Stimulated activated CD8-positive, alpha-beta memory T cell treated with anti-CD3 and anti-CD28 coated beads, Interleukin-7, amount 100 ng/mL, for 1 hour (primary cell): Measurements from ENCODE around the gene DUSP11.
"Not testable (repeated sequence)": the region's sequence is repeated elsewhere in the genome, so short reads cannot be mapped to it uniquely, and the experiment has no call there.

Experiments
- DNase-seq, 2 donors: peaks; one replicate each; pipeline ENCODE4 v3.0.0-alpha.2; 2020; ENCODE audit warnings: low read depth in 2 of 2

Gene DUSP11

DNA sequence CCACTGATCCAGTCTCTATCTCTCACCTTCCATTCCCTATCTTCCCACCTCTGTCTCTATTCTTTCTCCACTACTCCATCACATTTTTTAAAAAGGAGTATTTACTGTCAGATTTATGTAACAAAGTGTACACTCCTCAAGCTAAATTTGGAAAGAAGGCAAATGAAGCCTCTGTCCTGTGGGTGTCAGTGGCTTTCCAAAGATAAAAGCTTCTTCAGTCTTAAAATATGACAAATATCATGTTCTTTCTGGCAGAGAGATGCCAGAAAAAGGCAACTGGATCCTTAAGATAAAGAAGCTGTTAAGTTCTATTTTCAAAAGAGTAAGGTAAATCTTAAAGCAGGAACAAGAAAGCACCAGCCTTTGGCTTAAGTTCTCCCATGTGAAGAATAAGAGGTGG lies 7.1 kb downstream of the DUSP11 start:
- DNase-seq, result no peak

DNA sequence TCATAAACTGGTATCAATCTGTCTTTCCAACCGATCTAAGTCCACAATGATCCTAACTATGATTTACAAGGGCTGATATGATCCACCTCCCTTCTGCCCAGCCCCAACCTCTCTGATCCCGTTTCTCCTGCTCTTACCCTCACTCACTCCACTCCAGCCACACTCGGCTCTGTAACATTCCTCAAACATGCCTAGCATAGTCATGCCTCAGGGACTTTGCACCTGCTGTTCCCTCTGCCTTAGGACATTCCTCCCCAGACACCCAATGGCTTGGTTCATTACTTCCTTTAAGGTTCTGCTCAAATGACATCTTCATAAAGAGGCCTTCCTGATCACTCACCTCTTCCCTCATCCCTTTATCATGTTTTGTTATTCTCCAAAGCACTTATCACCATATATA lies 9.2 kb downstream of the DUSP11 start:
- no peak for DNase-seq

DNA sequence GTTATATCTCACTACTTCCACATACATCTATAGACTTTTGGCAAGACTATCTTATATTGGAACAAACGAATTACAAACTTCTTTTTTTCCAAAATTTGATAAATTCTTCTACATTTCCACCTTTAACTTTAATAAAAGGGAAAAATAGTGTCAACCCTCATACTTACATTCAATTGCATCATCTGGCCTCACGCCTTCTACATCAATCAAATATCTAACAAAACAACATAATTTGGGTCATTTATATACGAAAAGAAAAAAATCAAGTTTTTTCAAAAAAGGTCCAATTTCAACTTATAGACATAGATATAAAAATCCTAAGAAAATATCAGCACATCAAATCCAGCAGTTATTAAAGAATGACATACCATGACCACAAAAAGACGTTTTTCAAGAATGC lies 12.9 kb downstream of the DUSP11 start:
- DNase-seq, result no peak

DNA sequence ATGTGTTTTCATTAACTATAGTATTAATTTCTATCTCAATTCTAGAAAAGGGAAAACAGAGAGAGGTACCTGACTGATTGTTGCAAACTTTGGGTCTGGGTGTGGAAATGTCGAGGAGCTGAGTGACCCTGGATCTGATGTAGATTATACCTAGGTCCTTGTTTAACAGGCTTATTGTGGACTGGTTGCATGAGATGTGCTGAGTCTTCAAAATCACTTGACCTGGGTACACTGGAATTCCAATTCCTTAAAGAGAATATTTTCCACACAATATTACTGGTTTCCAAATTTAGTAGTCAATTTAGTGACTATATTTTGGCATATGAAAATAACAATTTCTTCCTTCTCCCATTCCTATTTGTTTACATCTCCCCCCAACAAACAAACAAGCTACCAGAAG lies 13.6 kb downstream of the DUSP11 start:
- no peak for DNase-seq

DNA sequence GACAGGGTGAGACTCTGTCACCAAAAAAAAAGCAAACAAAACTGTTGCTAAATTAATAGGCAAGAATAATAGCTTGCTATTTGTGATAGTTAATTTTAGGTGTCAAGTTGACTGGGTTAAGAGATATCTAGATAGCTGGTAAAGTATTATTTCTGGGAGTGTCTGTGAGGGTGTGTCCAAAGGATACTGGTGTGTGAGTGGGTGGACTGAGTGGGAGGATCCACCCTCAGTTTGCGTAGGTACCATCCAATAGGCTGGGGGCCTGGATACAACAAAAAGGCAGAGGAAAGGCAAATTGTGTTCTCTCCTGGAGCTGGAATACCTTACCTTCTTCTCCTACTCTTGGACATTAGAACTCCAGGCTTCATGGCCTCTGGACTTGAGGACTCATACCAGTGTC lies 15.0 kb downstream of the DUSP11 start:
- no peak for DNase-seq

DNA sequence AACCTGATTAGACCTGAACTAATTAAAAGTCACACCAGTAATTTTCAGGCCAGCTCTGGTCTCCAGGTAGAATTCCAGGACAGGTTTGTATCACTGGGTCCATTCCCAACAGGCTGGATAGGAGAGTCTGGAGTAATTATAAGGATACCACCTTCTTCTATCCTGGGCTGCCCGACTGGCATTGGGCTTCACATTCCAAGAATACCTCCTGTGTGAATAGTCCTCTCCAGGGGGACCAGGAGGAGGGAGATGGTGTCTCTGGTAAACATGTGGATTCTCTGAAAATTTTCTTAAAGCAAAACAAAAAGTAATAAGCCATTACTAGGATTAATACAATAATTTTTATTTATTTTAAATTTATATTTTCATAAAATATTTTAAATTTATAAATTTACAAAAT lies 17.3 kb downstream of the DUSP11 start:
- no peak for DNase-seq

- DNase-seq, result no peak
These were observed 20.0 kb downstream of the DUSP11 start for GRCh38 chr2:73759904-73760303.

GRCh38 chr2:73759285-73759764 lies 20.6 kb downstream of the DUSP11 start:
- DNase-seq, result no peak

- not testable (repeated sequence) for DNase-seq
These were observed 25.6 kb downstream of the DUSP11 start for GRCh38 chr2:73754332-73754731.

- no peak for DNase-seq
These were observed 30.6 kb downstream of the DUSP11 start for GRCh38 chr2:73749314-73749713.

- no peak for DNase-seq
These were observed 33.1 kb downstream of the DUSP11 start for GRCh38 chr2:73746877-73747208.

GRCh38 chr2:73746015-73746876 lies 33.7 kb downstream of the DUSP11 start:
- no peak for DNase-seq

DNA sequence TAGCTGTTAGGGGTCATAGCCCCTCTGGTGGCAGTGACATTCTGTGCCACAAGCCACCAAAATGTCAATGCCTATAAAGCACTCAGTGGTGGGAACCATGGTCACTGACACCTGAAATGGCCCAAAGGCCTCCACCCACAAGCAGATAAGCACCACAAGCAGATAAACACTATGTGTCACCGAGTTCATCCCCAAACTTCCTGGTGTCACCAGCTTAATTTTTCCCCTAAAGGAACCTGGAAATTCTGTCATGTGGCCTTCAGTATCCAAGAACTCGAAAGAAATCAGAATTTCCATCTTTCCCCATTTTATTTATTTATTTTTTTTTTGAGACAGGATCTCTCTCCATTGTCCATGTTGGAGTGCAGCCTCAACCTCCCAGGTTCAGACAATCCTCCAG lies 39.1 kb downstream of the DUSP11 start:
- no peak for DNase-seq

GRCh38 chr2:73739101-73739500 lies 40.8 kb downstream of the DUSP11 start:
- DNase-seq, result no peak

- peak; percentile 87 to 88 for DNase-seq
These were observed 42.8 kb downstream of the DUSP11 start, which contains the start of gene TPRKB for GRCh38 chr2:73736855-73737779. TSS of gene TPRKB (minus strand) at chr2:73737345. CDS start at chr2:73734569, 2,776 bp downstream.

DNA sequence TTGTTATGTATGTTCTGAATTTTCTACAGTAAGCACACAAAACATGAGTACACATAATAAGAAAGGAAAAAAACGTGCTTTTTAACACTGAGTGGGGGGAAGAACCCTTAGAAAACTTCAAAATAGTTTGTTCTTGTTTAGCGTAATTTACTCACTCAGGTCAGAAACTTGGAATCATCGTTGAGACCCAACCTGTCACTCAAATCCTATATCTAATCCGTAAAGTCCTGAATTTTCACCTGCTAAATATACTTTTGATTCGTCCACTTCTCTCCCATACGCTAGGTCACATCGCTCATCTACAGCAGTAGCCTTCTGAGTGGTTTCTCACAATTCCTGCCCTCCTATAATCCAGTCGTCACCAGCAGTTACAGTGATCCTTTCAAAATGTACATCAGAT lies 43.5 kb downstream of the DUSP11 start:
- no peak for DNase-seq

GRCh38 chr2:73730810-73731209 lies 49.1 kb downstream of the DUSP11 start:
- DNase-seq, result no peak

- DNase-seq, result no peak
These were observed 51.2 kb downstream of the DUSP11 start for GRCh38 chr2:73728711-73729110.

- no peak for DNase-seq
These were observed 51.9 kb downstream of the DUSP11 start for GRCh38 chr2:73728043-73728442.

- DNase-seq, result not testable (repeated sequence)
These were observed 53.2 kb downstream of the DUSP11 start for GRCh38 chr2:73726657-73727056.

GRCh38 chr2:73718851-73719621 lies 60.9 kb downstream of the DUSP11 start:
- no peak for DNase-seq

- DNase-seq, result no peak
These were observed 61.5 kb downstream of the DUSP11 start for GRCh38 chr2:73718421-73718820.
